Measurements from ENCODE around the gene KCNJ6. TPM values are rescaled to one million over a fixed set of nuclear protein-coding genes. Genes with fewer than 3 reads are reported as not detected.

The KCNJ6 gene
- total and polyA plus RNA-seq, 9 of the 15 experiments (the other 6 are each of a cell fraction or from before 2014, with no cell fraction given), result 0.06 to 0.21 (median 0.13) TPM; not detected in 1

DNA sequence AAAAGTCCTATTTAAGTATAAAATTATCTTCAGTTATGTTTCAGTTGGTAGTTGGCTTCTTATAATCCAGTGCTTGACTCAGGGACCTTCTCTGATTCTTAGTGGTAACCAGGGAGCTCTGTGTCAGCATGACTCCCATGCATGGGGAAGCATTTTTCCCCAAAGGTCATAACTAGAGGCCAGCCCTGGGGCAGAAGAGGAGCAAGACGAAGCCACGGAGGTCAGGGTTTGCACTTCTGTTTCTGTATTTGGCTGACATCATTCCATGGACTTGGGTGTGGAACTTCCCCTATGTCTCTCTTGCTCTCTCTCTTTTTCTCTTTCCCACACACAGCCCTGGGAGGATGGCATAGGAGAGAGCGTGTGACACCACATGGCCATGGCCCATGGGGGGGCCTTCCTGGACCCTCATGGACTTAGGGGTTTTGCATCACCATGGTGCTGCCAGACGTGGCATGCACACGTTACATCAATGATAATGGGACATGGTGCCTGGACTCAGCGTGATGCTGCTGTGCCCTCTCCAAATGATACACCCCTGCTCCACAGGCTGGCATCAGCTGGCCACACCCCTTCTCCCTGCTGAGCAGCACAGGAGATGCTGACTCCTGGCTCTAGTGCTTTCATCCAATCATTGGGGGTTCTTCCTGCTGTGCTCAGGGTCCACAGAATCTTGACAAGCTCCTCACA lies 260.5 kb downstream of the KCNJ6 start:
- Histone ChIP-seq H3K9ac (ENCODE audit: insufficient read depth in 1 of 2, low read depth in 2 of 2, low read length in 2 of 2) (no peak overlapping the region), H3K4me3 (no peak overlapping the region), H4K20me1 (replicated peaks; ENCODE audit: control insufficient read depth, insufficient read depth, low read length) (no peaks in the 10 kb centered on the region), H3K36me3 (ENCODE audit: control insufficient read depth, insufficient read depth, low read length) (no peaks in the 10 kb centered on the region), H3K4me1 (replicated peaks in 1 of 2; ENCODE audit: control insufficient read depth in 2 of 2, insufficient read depth in 2 of 2, low read length in 2 of 2) (peaks cover 5 to 17% of the 10 kb centered on the region in 2 experiments; a peak in 4 of 5 replicates), H3K9me3 (replicated peaks; ENCODE audit: control insufficient read depth, insufficient read depth, low read depth, low read length) (no peaks in the 10 kb centered on the region), H2AFZ (ENCODE audit: low read depth, low read length) (no peak overlapping the region), H3K4me2 (ENCODE audit: insufficient read depth, low read length) (no peak overlapping the region), H3K9me1 (ENCODE audit: control insufficient read depth, insufficient read depth, low read length) (no peaks in the 10 kb centered on the region), H3K27ac (ENCODE audit: extremely low read depth, low read depth, low read length) (no peak overlapping the region), H3K27me3 (ENCODE audit: control insufficient read depth in 2 of 2, insufficient read depth in 2 of 2, low read length in 2 of 2) (peaks cover 10 to 36% of the 10 kb centered on the region in 2 experiments; a peak in 4 of 5 replicates), H3K79me2 (ENCODE audit: control insufficient read depth, insufficient read depth, low read length) (no peaks in the 10 kb centered on the region)
- ChIA-PET CTCF (ENCODE audit: low intra/inter-chr PET ratio) (no interaction called here), POLR2A (interaction anchor here (0.6 kb wide), 2 partner anchors 23 to 172 kb away, joined by 3 read pairs; no protein-coding TSS in a partner anchor)
- TF ChIP-seq POLR2B (IDR thresholded peaks at IDR 0.05; ENCODE audit: low read depth, partially characterized antibody), result no peak
- no peak for TF ChIP-seq SRF (CRISPR knock-in tag; IDR thresholded peaks at IDR 0.05)
- TF ChIP-seq FOSL1 (tag; conservative IDR thresholded peaks at IDR 0.05), result 0 out of 2 replicates have a peak, but pooled peaks have one; percentile 17
- no peak for TF ChIP-seq NR2C2 (CRISPR knock-in tag; IDR thresholded peaks at IDR 0.05)
- peak; percentile 31; the same call in 1 of the 2 replicates for TF ChIP-seq NR2C2 (tag; IDR thresholded peaks at IDR 0.05)
- BruUV-seq (replicated peaks), result no TSS peak
- intact Hi-C loops (cut with micrococcal nuclease), result no loop called here
- 2% methylated on average over 6 of the region's 6 CpGs for WGBS (ENCODE audit: insufficient coverage, low coverage, missing lambda C conversion rate)
- DNase-seq (ENCODE audit: extremely low read depth in 1 of 4, low spot score in 3 of 4), result no peak
- in situ Hi-C loops (cut with MboI), result no loop called here
- FAIRE-seq, result no peak
- no peak for ATAC-seq

Data from K562 (cell line).